IMR-90 (cell line): ENCODE results near the gene UGT1A10.

ENCODE experiments used
- MAZ ChIP-seq: IDR thresholded peaks from 2 replicates; pipeline ENCODE4 v1.6.1; 2012; ENCODE audit warnings: low read depth, mild to moderate bottlenecking, low read length, improper control_type of control experiment, moderate library complexity, borderline replicate concordance
- RAD21 ChIP-seq: IDR thresholded peaks from 2 replicates; pipeline ENCODE4 v1.6.1; 2012; ENCODE audit warnings: low read length, improper control_type of control experiment

DNA sequence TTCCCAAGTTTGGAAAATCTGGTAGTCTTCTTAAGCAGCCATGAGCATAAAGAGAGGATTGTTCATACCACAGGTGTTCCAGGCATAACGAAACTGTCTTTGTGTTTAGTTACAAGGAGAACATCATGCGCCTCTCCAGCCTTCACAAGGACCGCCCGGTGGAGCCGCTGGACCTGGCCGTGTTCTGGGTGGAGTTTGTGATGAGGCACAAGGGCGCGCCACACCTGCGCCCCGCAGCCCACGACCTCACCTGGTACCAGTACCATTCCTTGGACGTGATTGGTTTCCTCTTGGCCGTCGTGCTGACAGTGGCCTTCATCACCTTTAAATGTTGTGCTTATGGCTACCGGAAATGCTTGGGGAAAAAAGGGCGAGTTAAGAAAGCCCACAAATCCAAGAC, 135.9 kb downstream of the UGT1A10 start:
- TF ChIP-seq RAD21 = no peak
- TF ChIP-seq MAZ = no peak
